Measurements from ENCODE around the gene DYSF. TPM values are rescaled to one million over a fixed set of nuclear protein-coding genes. Genes with fewer than 3 reads are reported as not detected.

DYSF gene
- total and polyA plus RNA-seq, 8 donors, result 1.1 to 5.5 (median 2.1) TPM

GRCh38 chr2:71460056-71460455 is 6.7 kb downstream of the DYSF start:
- ATAC-seq (no peak), FAIRE-seq (no peak)
- WGBS, 2 donors, result 76 to 88% methylated on average over 6 of the region's 6 CpGs

GRCh38 chr2:71460595-71461303 is 7.4 kb downstream of the DYSF start:
- Histone ChIP-seq H3K27me3 (no peaks in the 10 kb centered on the region), H3K36me3 (no peaks in the 10 kb centered on the region), H3K9me3 (no peaks in the 10 kb centered on the region), H3K27ac (no peak overlapping the region), H3K4me1 (no peaks in the 10 kb centered on the region), H3K4me3 (no peak overlapping the region)
- DNase-seq (no peak), ATAC-seq (peak in 2 of 4 donors; percentile 19 to 52), FAIRE-seq (no peak)
- intact Hi-C loops (cut with DNase I), result no loop called here
- WGBS, 2 donors, result 64 to 66% methylated on average over 9 of the region's 9 CpGs
- TF ChIP-seq CTCF (IDR thresholded peaks at IDR 0.05), result no peak

More at GRCh38 chr2:71460056-71460455, 6.7 kb downstream of the DYSF start:
- Histone ChIP-seq H3K27me3 (no peaks in the 10 kb centered on the region), H3K9me3 (no peaks in the 10 kb centered on the region), H3K4me3 (no peak overlapping the region), H3K36me3 (no peaks in the 10 kb centered on the region), H3K27ac (no peak overlapping the region), H3K4me1 (no peaks in the 10 kb centered on the region)
- no peak for TF ChIP-seq CTCF (IDR thresholded peaks at IDR 0.05)
- no peak for DNase-seq
- intact Hi-C loops (cut with DNase I), result no loop called here

GRCh38 chr2:71461304-71461671 is 7.9 kb downstream of the DYSF start:
- ATAC-seq (no peak), DNase-seq (no peak), FAIRE-seq (no peak)
- no peak overlapping the region for H3K4me3 ChIP-seq
- H3K27ac ChIP-seq, result no peak overlapping the region
- no peaks in the 10 kb centered on the region for H3K36me3 ChIP-seq
- H3K4me1 ChIP-seq, result no peaks in the 10 kb centered on the region
- WGBS, 2 donors, result 25 to 32% methylated on average over 5 of the region's 5 CpGs
- intact Hi-C loops (cut with DNase I), result no loop called here
- H3K9me3 ChIP-seq, result no peaks in the 10 kb centered on the region
- no peak for TF ChIP-seq CTCF (IDR thresholded peaks at IDR 0.05)
- H3K27me3 ChIP-seq, result no peaks in the 10 kb centered on the region

GRCh38 chr2:71462056-71462605 is 8.8 kb downstream of the DYSF start:
- TF ChIP-seq CTCF (IDR thresholded peaks at IDR 0.05), result no peak
- no peaks in the 10 kb centered on the region for H3K27me3 ChIP-seq
- H3K4me1 ChIP-seq, result no peaks in the 10 kb centered on the region
- no peak for FAIRE-seq
- intact Hi-C loops (cut with DNase I), result no loop called here
- ATAC-seq, result no peak
- H3K36me3 ChIP-seq, result no peaks in the 10 kb centered on the region
- H3K27ac ChIP-seq, result no peak overlapping the region
- no peaks in the 10 kb centered on the region for H3K9me3 ChIP-seq
- DNase-seq, result no peak
- 83 to 86% methylated on average over 8 of the region's 8 CpGs for WGBS, 2 donors
- no peak overlapping the region for H3K4me3 ChIP-seq

- 76 to 85% methylated on average over 5 of the region's 5 CpGs for WGBS, 2 donors
- Histone ChIP-seq H3K4me1 (no peaks in the 10 kb centered on the region), H3K9me3 (no peaks in the 10 kb centered on the region), H3K27me3 (no peaks in the 10 kb centered on the region), H3K4me3 (no peak overlapping the region), H3K36me3 (no peaks in the 10 kb centered on the region), H3K27ac (no peak overlapping the region)
- no peak for ATAC-seq
- no peak for TF ChIP-seq CTCF (IDR thresholded peaks at IDR 0.05)
- no peak for DNase-seq
- FAIRE-seq, result no peak
- intact Hi-C loops (cut with DNase I), result no loop called here
Observed at GRCh38 chr2:71462641-71463341, 9.4 kb downstream of the DYSF start.
